ENCODE measurements around the gene LRP1-AS.

The LRP1-AS gene

DNA sequence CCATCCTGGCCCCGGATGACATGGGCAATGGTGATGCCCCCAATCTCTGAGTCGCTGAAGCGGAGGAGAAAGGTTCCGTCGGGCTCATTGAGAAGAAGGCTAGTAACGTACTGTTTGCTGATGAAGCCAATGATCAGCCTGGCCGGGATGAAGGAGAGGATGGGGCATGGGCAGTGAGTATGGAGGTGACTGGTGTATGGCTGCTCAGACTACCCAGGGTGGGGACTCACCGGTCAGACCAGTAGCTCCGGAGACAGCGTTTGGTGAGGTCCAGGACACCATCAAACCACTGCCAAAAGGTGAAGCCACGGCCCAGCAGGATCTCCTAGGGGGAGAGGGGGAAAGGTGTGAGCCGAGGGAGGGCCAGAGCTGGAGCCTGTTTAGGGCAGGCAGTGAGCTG lies 47.7 kb downstream of the LRP1-AS start:
- no peak for DNase-seq (ENCODE audit: low read depth in 1 of 2, low spot score in 1 of 2)

GRCh38 chr12:57099047-57099714 lies 48.2 kb downstream of the LRP1-AS start:
- DNase-seq (ENCODE audit: low read depth in 1 of 2, low spot score in 1 of 2) = no peak

DNA sequence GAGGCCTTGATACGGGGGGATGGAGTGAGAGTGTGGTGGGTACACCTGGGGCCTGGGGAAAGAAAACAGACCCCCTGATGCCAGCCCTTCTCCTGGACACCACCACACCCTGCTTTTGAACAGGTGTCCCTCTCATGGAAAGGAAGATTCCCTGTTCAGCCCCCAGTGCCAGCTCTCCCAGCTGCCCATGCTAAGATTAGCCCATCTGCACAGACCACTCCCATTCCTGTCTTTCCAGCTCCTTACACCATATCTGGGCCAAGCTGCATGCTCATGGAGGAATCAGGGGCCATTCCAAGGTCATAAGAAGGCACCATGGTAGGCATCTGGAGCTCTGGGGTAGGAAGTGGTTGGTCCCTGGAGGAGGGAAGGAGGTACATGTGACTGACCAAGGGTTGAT lies 48.9 kb downstream of the LRP1-AS start:
- DNase-seq (ENCODE audit: low read depth in 1 of 2, low spot score in 1 of 2) = no peak

GRCh38 chr12:57097554-57097835 lies 49.9 kb downstream of the LRP1-AS start:
- no peak for DNase-seq (ENCODE audit: low read depth in 1 of 2, low spot score in 1 of 2)

DNA sequence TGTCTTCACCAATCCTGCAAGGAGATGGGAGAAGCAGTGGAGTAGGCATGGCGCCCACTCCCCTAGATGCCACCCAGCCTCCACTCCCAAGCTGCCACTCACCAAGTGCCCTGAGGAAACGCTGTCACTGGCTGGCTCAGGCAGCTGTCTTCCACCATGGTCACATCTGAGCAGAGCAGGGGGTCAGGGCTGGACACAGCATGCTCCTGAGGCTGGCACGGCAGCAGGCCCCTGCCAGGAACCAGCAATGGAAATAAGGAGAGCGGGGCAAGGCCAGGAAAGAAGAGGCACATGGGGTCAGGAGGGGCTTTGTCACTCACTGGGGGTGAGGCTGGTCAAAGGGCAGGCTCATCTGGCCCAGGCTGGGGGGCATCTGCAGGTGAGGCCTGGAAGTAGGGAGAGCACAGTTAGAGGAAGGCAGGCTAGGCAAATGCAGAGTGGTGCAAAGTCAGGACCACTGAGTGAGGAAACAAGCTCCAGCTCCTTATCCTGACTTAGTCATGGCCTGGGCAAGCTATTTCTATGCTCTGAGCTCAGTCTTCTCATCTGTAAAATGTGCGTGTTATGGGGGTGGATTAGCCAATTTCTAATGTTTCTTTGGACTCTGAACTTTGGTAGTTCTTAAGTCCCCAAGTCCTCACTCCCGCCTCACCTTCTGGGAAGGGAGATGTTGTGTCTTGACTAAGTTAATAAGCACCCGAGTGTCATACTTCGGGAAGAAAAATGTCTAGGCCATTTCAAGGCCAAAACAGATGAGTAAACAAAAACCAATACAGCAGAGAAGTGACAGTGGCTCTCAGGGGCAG lies 50.5 kb downstream of the LRP1-AS start:
- DNase-seq (ENCODE audit: low read depth in 1 of 2, low spot score in 1 of 2) = no peak

DNA sequence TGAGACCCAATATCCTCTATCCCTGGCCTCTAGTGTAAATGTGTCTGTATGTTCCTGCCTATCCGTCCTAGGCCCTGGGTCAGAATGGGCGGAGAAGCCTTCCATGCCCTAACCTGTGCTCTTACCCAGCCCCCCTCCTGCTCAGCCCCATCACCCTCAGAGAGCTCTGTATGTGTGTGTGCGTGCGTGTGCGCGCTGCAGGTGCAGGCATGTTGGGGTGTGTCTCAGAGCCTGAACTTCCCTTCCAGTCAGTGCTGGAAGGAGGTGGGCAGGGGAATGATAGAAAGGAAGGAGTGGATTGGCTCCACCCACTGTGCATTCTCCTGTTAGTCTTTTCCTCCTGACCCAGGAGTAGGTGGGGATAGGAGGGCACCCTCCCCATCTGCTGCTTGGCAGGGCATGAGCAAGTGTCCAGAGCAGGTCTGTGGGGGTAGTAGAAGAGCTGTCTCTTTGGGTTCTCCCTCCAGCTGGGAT lies 51.3 kb downstream of the LRP1-AS start:
- DNase-seq (ENCODE audit: low read depth in 1 of 2, low spot score in 1 of 2) = no peak

- no peak for DNase-seq (ENCODE audit: low read depth in 1 of 2, low spot score in 1 of 2)
Observed at GRCh38 chr12:57095440-57095839, 52.0 kb downstream of the LRP1-AS start.

Measured in stimulated activated CD4-positive, alpha-beta T cell treated with anti-CD3 and anti-CD28 coated beads, Interleukin-15, amount 100 ng/mL, for 1 hour (primary cell).